Measurements from ENCODE around the gene SLC28A2. TPM values are rescaled to one million over a fixed set of nuclear protein-coding genes. Genes with fewer than 3 reads are reported as not detected.

SLC28A2 gene
- polyA plus RNA-seq, 1 experiment = not detected

DNA sequence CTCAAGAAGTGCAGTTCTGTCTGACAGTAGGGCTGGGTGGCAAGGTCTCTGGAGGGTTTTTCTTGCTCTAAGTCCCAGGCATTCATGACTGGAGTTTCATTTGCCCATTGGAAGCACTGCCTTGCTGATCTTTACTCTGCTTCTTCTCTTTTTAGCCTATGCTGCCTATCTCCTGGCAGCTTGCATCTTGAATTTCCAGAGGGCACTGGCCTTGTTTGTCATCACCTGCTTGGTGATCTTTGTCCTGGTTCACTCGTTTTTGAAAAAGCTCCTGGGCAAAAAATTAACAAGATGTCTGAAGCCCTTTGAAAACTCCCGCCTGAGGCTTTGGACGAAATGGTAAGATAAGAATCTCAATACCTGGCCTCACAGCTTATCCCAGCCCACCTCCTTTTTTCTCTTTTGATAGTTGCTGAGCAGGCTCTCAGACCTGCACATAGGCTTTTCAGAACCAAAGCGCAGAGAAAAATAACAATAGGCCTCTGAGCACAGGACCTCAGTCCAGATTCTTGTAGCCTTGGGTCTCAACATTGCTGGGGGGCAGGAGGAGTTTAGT lies 10.9 kb downstream of the SLC28A2 start:
- CTCF ChIA-PET = interaction anchor here (0.7 kb wide), 1 partner anchor 14 kb away, joined by 3 read pairs; no protein-coding TSS in a partner anchor

GRCh38 chr15:45263854-45264253 lies 11.8 kb downstream of the SLC28A2 start:
- Histone ChIP-seq H3K4me3 (ENCODE audit: low read depth, low read length) (no peak overlapping the region), H3K36me3 (ENCODE audit: control insufficient read depth, insufficient read depth, low read length) (no peaks in the 10 kb centered on the region), H3K27me3 (ENCODE audit: control insufficient read depth, insufficient read depth, low read length) (no peaks in the 10 kb centered on the region)
- TF ChIP-seq CTCF (IDR thresholded peaks at IDR 0.05; ENCODE audit: insufficient read depth, low read depth, low read length) = no peak
- no peak for DNase-seq (ENCODE audit: low read depth)
- CTCF ChIA-PET = interaction anchor here (0.6 to 0.7 kb wide), 2 partner anchors 13 to 46 kb away, joined by 3 to 4 read pairs; no protein-coding TSS in a partner anchor
- POLR2A ChIA-PET = no interaction called here

More for the DNA sequence above, 10.9 kb downstream of the SLC28A2 start:
- no peak for DNase-seq (ENCODE audit: low read depth)
- H3K36me3 ChIP-seq (ENCODE audit: control insufficient read depth, insufficient read depth, low read length) = no peaks in the 10 kb centered on the region
- no peak overlapping the region for H3K4me3 ChIP-seq (ENCODE audit: low read depth, low read length)
- no peak for TF ChIP-seq CTCF (IDR thresholded peaks at IDR 0.05; ENCODE audit: insufficient read depth, low read depth, low read length)
- H3K27me3 ChIP-seq (ENCODE audit: control insufficient read depth, insufficient read depth, low read length) = no peaks in the 10 kb centered on the region
- POLR2A ChIA-PET = no interaction called here

GRCh38 chr15:45265506-45265905 lies 13.5 kb downstream of the SLC28A2 start:
- no peak for TF ChIP-seq CTCF (IDR thresholded peaks at IDR 0.05; ENCODE audit: insufficient read depth, low read depth, low read length)
- CTCF ChIA-PET = no interaction called here
- Histone ChIP-seq H3K36me3 (ENCODE audit: control insufficient read depth, insufficient read depth, low read length) (no peaks in the 10 kb centered on the region), H3K27me3 (ENCODE audit: control insufficient read depth, insufficient read depth, low read length) (no peaks in the 10 kb centered on the region), H3K4me3 (ENCODE audit: low read depth, low read length) (no peak overlapping the region)
- DNase-seq (ENCODE audit: low read depth) = no peak
- POLR2A ChIA-PET = no interaction called here

DNA sequence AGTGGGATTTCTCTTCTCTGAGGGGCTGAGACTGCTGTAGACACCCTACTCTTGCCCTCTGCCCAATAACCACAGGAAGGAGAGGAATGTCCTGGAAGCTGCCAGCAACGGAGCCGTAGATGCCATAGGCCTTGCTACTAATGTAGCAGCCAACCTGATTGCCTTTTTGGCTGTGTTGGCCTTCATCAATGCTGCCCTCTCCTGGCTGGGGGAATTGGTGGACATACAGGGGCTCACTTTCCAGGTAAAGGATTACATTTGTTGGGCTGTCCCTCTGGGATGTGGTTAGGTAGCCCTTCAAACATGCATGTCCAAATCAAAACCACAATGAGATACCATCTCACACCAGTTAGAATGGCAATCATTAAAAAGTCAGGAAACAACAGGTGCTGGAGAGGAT lies 16.1 kb downstream of the SLC28A2 start:
- ChIA-PET POLR2A (no interaction called here), CTCF (interaction anchor here (0.8 kb wide), 1 partner anchor 105 kb away, joined by 3 read pairs; no protein-coding TSS in a partner anchor)
- no peak for DNase-seq (ENCODE audit: low read depth)
- H3K4me3 ChIP-seq (ENCODE audit: low read depth, low read length) = no peak overlapping the region
- H3K36me3 ChIP-seq (ENCODE audit: control insufficient read depth, insufficient read depth, low read length) = no peaks in the 10 kb centered on the region
- H3K27me3 ChIP-seq (ENCODE audit: control insufficient read depth, insufficient read depth, low read length) = no peaks in the 10 kb centered on the region
- TF ChIP-seq CTCF (IDR thresholded peaks at IDR 0.05; ENCODE audit: insufficient read depth, low read depth, low read length) = 0 out of 2 replicates have a peak, but pooled peaks have one; percentile 4

DNA sequence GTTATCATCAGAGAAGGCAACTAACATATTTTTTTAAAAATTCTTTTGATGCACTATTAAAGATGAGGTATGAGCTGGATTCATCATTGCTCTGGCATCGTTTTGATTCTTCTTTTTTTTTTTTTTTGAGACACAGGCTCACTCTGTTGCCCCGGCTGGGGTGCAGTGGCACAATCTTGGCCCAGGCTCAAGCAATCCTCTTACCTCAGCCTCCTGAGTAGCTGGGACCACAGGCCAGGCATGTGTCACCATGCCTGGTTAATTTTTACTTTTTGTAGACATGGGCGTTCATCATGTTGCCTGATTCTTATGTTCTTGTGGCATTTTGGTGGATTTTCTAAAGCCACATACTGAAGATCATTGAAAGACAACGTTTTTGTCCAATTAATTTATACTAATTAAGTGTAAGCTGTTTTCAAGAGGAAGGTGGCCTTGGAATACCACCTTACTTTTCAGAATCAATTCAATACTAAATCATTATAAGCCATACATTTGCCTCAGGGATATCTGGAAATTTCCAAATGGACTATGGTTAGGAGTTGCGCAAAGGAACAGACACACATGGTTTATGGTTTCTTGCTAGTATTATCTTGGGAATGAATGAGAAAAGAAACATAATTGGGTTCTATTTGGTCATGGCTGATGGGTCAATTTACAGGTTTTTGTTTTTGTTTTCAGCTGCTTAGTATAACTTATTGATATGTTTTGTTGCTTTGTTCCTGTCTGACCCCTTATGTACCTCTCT lies 22.8 kb downstream of the SLC28A2 start:
- no peak for TF ChIP-seq CTCF (IDR thresholded peaks at IDR 0.05; ENCODE audit: insufficient read depth, low read depth, low read length)
- CTCF ChIA-PET = interaction anchor here (1.2 to 1.6 kb wide), 2 partner anchors 70 to 112 kb away, joined by 7 to 8 read pairs; no protein-coding TSS in a partner anchor
- POLR2A ChIA-PET = no interaction called here

More for the DNA sequence above, 22.8 kb downstream of the SLC28A2 start:
- Histone ChIP-seq H3K36me3 (ENCODE audit: control insufficient read depth, insufficient read depth, low read length) (no peaks in the 10 kb centered on the region), H3K4me3 (ENCODE audit: low read depth, low read length) (no peak overlapping the region), H3K27me3 (ENCODE audit: control insufficient read depth, insufficient read depth, low read length) (no peaks in the 10 kb centered on the region)
- no peak for DNase-seq (ENCODE audit: low read depth)

All from BJ (cell line).